ENCODE measurements around the gene P3R3URF.

P3R3URF gene

DNA sequence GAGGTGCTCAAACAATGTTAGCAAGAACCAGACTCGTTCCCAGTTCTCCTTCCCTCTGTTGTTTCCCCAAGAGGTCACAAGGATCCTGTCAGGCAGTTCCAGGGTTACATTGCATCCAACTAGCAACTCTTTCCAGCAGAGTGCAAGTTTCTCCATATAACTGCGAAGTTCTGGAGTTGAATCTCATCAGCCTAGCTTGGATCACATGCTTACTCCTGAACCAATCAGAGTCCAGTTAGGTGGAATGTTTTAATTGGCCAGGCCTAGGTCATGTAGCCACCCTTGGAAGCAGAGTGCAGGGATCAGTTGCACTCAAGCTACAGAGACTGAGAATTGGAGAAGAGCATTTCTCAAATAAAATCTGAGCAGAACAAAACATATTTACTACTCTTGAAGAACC, 28.0 kb downstream of the P3R3URF start:
- WGBS (ENCODE audit: extremely low coverage, insufficient coverage, insufficient read length) = no CpG with 5 or more reads among the region's 2 CpGs
- Histone ChIP-seq H2BK120ac (ENCODE audit: insufficient read depth, low read length, poor library complexity) (no peak overlapping the region), H3K9me3 (ENCODE audit: insufficient read depth, low read depth, low read length) (no peaks in the 10 kb centered on the region), H3K4me3 (ENCODE audit: low read depth, low read length) (no peak overlapping the region), H3K36me3 (ENCODE audit: control insufficient read depth in 1 of 2, insufficient read depth in 2 of 2, low read length in 2 of 2) (no peaks in the 10 kb centered on the region), H3K4me1 (ENCODE audit: control insufficient read depth in 1 of 2, insufficient read depth in 2 of 2, low read length in 2 of 2) (no peaks in the 10 kb centered on the region), H3K4me2 (ENCODE audit: low read length) (no peak overlapping the region), H3K79me2 (ENCODE audit: control insufficient read depth, insufficient read depth, low read length, poor library complexity) (no peaks in the 10 kb centered on the region), H3K14ac (ENCODE audit: low read length) (no peak overlapping the region), H3K9ac (ENCODE audit: low read length) (no peak overlapping the region), H3K27me3 (ENCODE audit: insufficient read depth, low read length) (no peaks in the 10 kb centered on the region), H3K79me1 (ENCODE audit: low read length) (no peaks in the 10 kb centered on the region), H3K27ac (ENCODE audit: low read depth, low read length) (no peak overlapping the region), H3K18ac (ENCODE audit: low read length) (no peak overlapping the region), H2BK12ac (ENCODE audit: low read length) (no peak overlapping the region), H2AFZ (ENCODE audit: insufficient read depth, low read length, poor library complexity) (no peak overlapping the region), H4K12ac (ENCODE audit: low read depth, low read length) (no peak overlapping the region), H3K4ac (ENCODE audit: low read depth, low read length) (no peak overlapping the region), H4K8ac (ENCODE audit: low read depth, low read length) (no peak overlapping the region), H2AK5ac (ENCODE audit: low read length) (no peak overlapping the region), H3K23ac (ENCODE audit: low read length) (no peak overlapping the region), H4K91ac (ENCODE audit: low read depth, low read length) (no peak overlapping the region), H2BK5ac (ENCODE audit: low read depth, low read length, poor library complexity) (no peak overlapping the region)
- no peak for DNase-seq

DNA sequence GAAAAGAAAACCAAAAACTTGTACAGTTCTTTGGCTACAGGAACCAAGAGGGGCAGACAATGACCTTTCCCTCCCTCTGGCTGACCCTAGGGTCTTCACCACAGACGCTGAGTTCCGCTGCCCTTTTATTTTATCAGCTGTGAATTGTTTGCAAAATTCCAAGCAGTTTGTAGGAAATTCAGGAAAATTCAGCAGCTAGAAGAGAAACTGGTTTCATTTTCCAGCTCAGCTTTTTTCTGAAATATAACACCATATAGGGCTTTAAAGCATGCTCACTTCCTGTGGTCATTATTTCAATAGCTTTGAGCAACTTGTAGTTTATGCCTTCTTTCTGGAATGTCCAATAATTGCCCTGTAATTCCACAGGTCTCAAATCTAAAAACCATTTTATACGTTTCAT, 38.4 kb downstream of the P3R3URF start:
- Histone ChIP-seq H3K4me1 (ENCODE audit: control insufficient read depth in 1 of 2, insufficient read depth in 2 of 2, low read length in 2 of 2) (peaks cover 0 to 4% of the 10 kb centered on the region in 2 experiments), H3K4me3 (ENCODE audit: low read depth, low read length) (no peak overlapping the region), H3K4ac (ENCODE audit: low read depth, low read length) (no peak overlapping the region), H4K8ac (ENCODE audit: low read depth, low read length) (no peak overlapping the region), H3K23ac (ENCODE audit: low read length) (no peak overlapping the region), H3K27me3 (ENCODE audit: insufficient read depth, low read length) (no peaks in the 10 kb centered on the region), H3K4me2 (ENCODE audit: low read length) (no peak overlapping the region), H3K36me3 (ENCODE audit: control insufficient read depth in 1 of 2, insufficient read depth in 2 of 2, low read length in 2 of 2) (no peaks in the 10 kb centered on the region), H3K9ac (ENCODE audit: low read length) (no peak overlapping the region), H2AK5ac (ENCODE audit: low read length) (no peak overlapping the region), H2BK5ac (ENCODE audit: low read depth, low read length, poor library complexity) (no peak overlapping the region), H3K14ac (ENCODE audit: low read length) (no peak overlapping the region), H3K18ac (ENCODE audit: low read length) (no peak overlapping the region), H4K12ac (ENCODE audit: low read depth, low read length) (no peak overlapping the region), H3K9me3 (ENCODE audit: insufficient read depth, low read depth, low read length) (no peaks in the 10 kb centered on the region), H2AFZ (ENCODE audit: insufficient read depth, low read length, poor library complexity) (no peak overlapping the region), H3K79me1 (ENCODE audit: low read length) (peaks cover 4% of the 10 kb centered on the region), H4K91ac (ENCODE audit: low read depth, low read length) (no peak overlapping the region), H2BK12ac (ENCODE audit: low read length) (no peak overlapping the region), H3K27ac (ENCODE audit: low read depth, low read length) (no peak overlapping the region), H2BK120ac (ENCODE audit: insufficient read depth, low read length, poor library complexity) (no peak overlapping the region), H3K79me2 (ENCODE audit: control insufficient read depth, insufficient read depth, low read length, poor library complexity) (peaks cover 3% of the 10 kb centered on the region)
- WGBS (ENCODE audit: extremely low coverage, insufficient coverage, insufficient read length) = no CpG with 5 or more reads among the region's 3 CpGs
- DNase-seq = no peak

DNA sequence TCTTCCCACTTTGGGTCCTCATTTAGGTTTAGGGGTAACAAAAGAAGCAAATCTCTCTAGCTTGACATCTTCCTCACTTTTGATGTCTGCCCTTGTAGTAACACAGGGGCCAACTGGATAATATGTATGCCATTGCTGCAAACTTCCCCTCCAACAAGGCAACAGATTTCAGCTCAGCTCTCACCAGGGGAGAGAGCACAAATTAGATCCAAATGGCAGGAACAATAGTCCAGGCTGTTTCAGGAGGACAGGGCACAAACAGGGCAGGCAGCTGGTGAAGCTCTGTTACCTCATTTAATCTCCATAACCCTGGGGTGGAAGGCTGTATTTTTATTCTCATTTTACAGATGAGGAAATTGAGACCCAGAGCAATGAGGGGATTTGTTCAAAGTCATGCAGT, 39.6 kb downstream of the P3R3URF start:
- H3K14ac ChIP-seq (ENCODE audit: low read length) = no peak overlapping the region

DNA sequence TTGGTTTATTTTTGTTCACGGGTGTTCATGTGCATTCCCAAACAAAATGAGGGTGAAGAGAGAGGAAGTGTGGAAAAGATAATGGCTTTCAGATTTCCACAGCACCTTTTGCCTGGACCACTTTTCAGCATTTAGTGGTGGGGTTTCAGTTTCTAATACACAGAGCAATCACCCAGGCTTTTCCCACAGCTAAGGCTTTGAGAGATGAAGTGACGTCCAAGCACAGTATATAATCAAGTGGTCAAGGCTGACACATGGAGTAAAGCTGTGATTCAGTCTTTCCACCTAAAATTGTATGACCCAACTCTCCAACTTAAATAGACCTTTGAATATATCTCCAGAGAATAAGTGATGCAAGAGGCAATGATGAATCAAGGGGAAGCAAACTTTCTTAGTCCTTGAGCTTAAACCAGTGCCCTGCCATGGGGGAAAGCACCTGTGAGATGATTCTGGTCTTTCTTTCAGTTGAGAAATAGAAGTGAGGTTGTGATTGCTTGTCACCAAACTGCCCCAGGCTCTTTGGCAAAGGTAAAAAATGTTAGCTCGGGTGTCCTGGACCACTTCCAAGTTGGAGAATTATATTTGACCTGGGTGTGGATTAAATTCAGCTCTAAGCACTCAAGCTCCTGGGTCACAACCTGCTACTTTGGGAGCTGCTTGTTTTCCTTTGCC, 41.5 kb downstream of the P3R3URF start:
- H3K79me2 ChIP-seq (ENCODE audit: control insufficient read depth, insufficient read depth, low read length, poor library complexity) = peaks cover 3% of the 10 kb centered on the region
- no peaks in the 10 kb centered on the region for H3K9me3 ChIP-seq (ENCODE audit: insufficient read depth, low read depth, low read length)
- no peak overlapping the region for H3K4me2 ChIP-seq (ENCODE audit: low read length)
- no peak overlapping the region for H3K4ac ChIP-seq (ENCODE audit: low read depth, low read length)
- H4K8ac ChIP-seq (ENCODE audit: low read depth, low read length) = no peak overlapping the region
- peaks cover 0 to 4% of the 10 kb centered on the region in 2 experiments for H3K4me1 ChIP-seq (ENCODE audit: control insufficient read depth in 1 of 2, insufficient read depth in 2 of 2, low read length in 2 of 2)
- no CpG with 5 or more reads among the region's 3 CpGs for WGBS (ENCODE audit: extremely low coverage, insufficient coverage, insufficient read length)
- H3K79me1 ChIP-seq (ENCODE audit: low read length) = peaks cover 11% of the 10 kb centered on the region
- H2BK12ac ChIP-seq (ENCODE audit: low read length) = no peak overlapping the region
- no peak overlapping the region for H3K18ac ChIP-seq (ENCODE audit: low read length)
- no peak overlapping the region for H2AK5ac ChIP-seq (ENCODE audit: low read length)
- H3K27ac ChIP-seq (ENCODE audit: low read depth, low read length) = no peak overlapping the region
- no peak overlapping the region for H2AFZ ChIP-seq (ENCODE audit: insufficient read depth, low read length, poor library complexity)
- no peaks in the 10 kb centered on the region for H3K27me3 ChIP-seq (ENCODE audit: insufficient read depth, low read length)
- H4K12ac ChIP-seq (ENCODE audit: low read depth, low read length) = no peak overlapping the region
- no peaks in the 10 kb centered on the region for H3K36me3 ChIP-seq (ENCODE audit: control insufficient read depth in 1 of 2, insufficient read depth in 2 of 2, low read length in 2 of 2)
- no peak overlapping the region for H4K91ac ChIP-seq (ENCODE audit: low read depth, low read length)
- H2BK5ac ChIP-seq (ENCODE audit: low read depth, low read length, poor library complexity) = no peak overlapping the region
- H2BK120ac ChIP-seq (ENCODE audit: insufficient read depth, low read length, poor library complexity) = no peak overlapping the region
- no peak overlapping the region for H3K9ac ChIP-seq (ENCODE audit: low read length)
- H3K4me3 ChIP-seq (ENCODE audit: low read depth, low read length) = no peak overlapping the region
- DNase-seq = peak in 1 of 2 donors; percentile 15
- no peak overlapping the region for H3K23ac ChIP-seq (ENCODE audit: low read length)
- H3K14ac ChIP-seq (ENCODE audit: low read length) = no peak overlapping the region

More for the DNA sequence above, 39.6 kb downstream of the P3R3URF start:
- no peak for DNase-seq
- H4K91ac ChIP-seq (ENCODE audit: low read depth, low read length) = no peak overlapping the region
- no peaks in the 10 kb centered on the region for H3K36me3 ChIP-seq (ENCODE audit: control insufficient read depth in 1 of 2, insufficient read depth in 2 of 2, low read length in 2 of 2)
- no peak overlapping the region for H3K27ac ChIP-seq (ENCODE audit: low read depth, low read length)
- no peak overlapping the region for H3K4me2 ChIP-seq (ENCODE audit: low read length)
- H2BK120ac ChIP-seq (ENCODE audit: insufficient read depth, low read length, poor library complexity) = no peak overlapping the region
- no peak overlapping the region for H3K4me3 ChIP-seq (ENCODE audit: low read depth, low read length)
- H2AFZ ChIP-seq (ENCODE audit: insufficient read depth, low read length, poor library complexity) = no peak overlapping the region
- H3K9ac ChIP-seq (ENCODE audit: low read length) = no peak overlapping the region
- H3K4ac ChIP-seq (ENCODE audit: low read depth, low read length) = no peak overlapping the region
- H3K79me2 ChIP-seq (ENCODE audit: control insufficient read depth, insufficient read depth, low read length, poor library complexity) = peaks cover 3% of the 10 kb centered on the region
- no peaks in the 10 kb centered on the region for H3K9me3 ChIP-seq (ENCODE audit: insufficient read depth, low read depth, low read length)
- H3K23ac ChIP-seq (ENCODE audit: low read length) = no peak overlapping the region
- peaks cover 0 to 4% of the 10 kb centered on the region in 2 experiments for H3K4me1 ChIP-seq (ENCODE audit: control insufficient read depth in 1 of 2, insufficient read depth in 2 of 2, low read length in 2 of 2)
- H3K79me1 ChIP-seq (ENCODE audit: low read length) = peaks cover 11% of the 10 kb centered on the region
- no peak overlapping the region for H2BK5ac ChIP-seq (ENCODE audit: low read depth, low read length, poor library complexity)
- no peak overlapping the region for H4K8ac ChIP-seq (ENCODE audit: low read depth, low read length)
- H3K27me3 ChIP-seq (ENCODE audit: insufficient read depth, low read length) = no peaks in the 10 kb centered on the region
- H4K12ac ChIP-seq (ENCODE audit: low read depth, low read length) = no peak overlapping the region
- H2AK5ac ChIP-seq (ENCODE audit: low read length) = no peak overlapping the region
- H3K18ac ChIP-seq (ENCODE audit: low read length) = no peak overlapping the region
- H2BK12ac ChIP-seq (ENCODE audit: low read length) = no peak overlapping the region
